Ascending aorta (tissue), 2 donors: Measurements from ENCODE around the gene KCNMA1. TPM values are rescaled to one million over a fixed set of nuclear protein-coding genes. Genes with fewer than 3 reads are reported as not detected.

Source experiments
- DNase-seq, 2 donors: peaks; one replicate each; pipeline ENCODE4 v3.0.0-alpha.2; 2019; ENCODE audit warnings: low spot score in 2 of 2
- H3K27ac ChIP-seq, 2 donors: fragments of 200-600 bp; sonication (generic); one replicate each; pipeline ENCODE4 v1.5.1; 2016 to 2017; ENCODE audit warnings: mild to moderate bottlenecking in 1 of 2
- H3K27me3 ChIP-seq: fragments of 200-600 bp; sonication (generic); one replicate; pipeline ENCODE4 v1.5.1; 2017
- H3K36me3 ChIP-seq, 2 donors: fragments of 200-600 bp; sonication (generic); one replicate each; pipeline ENCODE4 v1.5.1; 2016
- H3K4me1 ChIP-seq, 2 donors: fragments of 200-600 bp; sonication (generic); one replicate each; pipeline ENCODE4 v1.5.1; 2016 to 2017; ENCODE audit warnings: mild to moderate bottlenecking in 1 of 2
- H3K4me3 ChIP-seq, 2 donors: fragments of 200-600 bp; sonication (generic); one replicate each; pipeline ENCODE4 v1.5.1; 2016 to 2017; ENCODE audit warnings: mild to moderate bottlenecking in 1 of 2
- H3K9me3 ChIP-seq, 2 donors: fragments of 200-600 bp; sonication (generic); one replicate each; pipeline ENCODE4 v1.5.1; 2016
- intact Hi-C: fragments of 100-400 bp; cut with DNase I; formaldehyde crosslinking; loops from one replicate; pipeline ENCODE4 v1.15.1; 2023
- total RNA-seq: library from RNA; depleted of rRNA; stranded (reverse); fragments of >200 nt; gene quantifications from one replicate; pipeline ENCODE4 v1.1.0, GENCODE V29; 2016
- TF ChIP-seq, protein P1 (sequence below), 3 experiments: fragments of 200-600 bp in 2 of 3; fragments of 450-650 bp in 1 of 3; sonication (generic) in 2 of 3; IDR thresholded peaks; one replicate each; pipeline ENCODE4 v1.5.1; 2016 to 2019; ENCODE audit warnings: antibody characterized with exemption in 3 of 3, mild to moderate bottlenecking in 1 of 3, moderate library complexity in 1 of 3

The KCNMA1 gene
- total RNA-seq, 1 donor from 2014 or later: 28.6 TPM

- Histone ChIP-seq H3K4me3 (peak overlapping the region in 1 of 2 donors; percentile 36), H3K4me1 (peaks cover 0 to 43% of the 10 kb centered on the region in 2 donors), H3K36me3 (no peaks in the 10 kb centered on the region), H3K27me3 (no peaks in the 10 kb centered on the region), H3K9me3 (no peaks in the 10 kb centered on the region), H3K27ac (peak overlapping the region; percentile 79 to 86)
- intact Hi-C loops: loop anchor here (2.0 kb wide), 1 partner anchor 44 kb away; no protein-coding TSS in a partner anchor
- TF ChIP-seq, protein P1, sequence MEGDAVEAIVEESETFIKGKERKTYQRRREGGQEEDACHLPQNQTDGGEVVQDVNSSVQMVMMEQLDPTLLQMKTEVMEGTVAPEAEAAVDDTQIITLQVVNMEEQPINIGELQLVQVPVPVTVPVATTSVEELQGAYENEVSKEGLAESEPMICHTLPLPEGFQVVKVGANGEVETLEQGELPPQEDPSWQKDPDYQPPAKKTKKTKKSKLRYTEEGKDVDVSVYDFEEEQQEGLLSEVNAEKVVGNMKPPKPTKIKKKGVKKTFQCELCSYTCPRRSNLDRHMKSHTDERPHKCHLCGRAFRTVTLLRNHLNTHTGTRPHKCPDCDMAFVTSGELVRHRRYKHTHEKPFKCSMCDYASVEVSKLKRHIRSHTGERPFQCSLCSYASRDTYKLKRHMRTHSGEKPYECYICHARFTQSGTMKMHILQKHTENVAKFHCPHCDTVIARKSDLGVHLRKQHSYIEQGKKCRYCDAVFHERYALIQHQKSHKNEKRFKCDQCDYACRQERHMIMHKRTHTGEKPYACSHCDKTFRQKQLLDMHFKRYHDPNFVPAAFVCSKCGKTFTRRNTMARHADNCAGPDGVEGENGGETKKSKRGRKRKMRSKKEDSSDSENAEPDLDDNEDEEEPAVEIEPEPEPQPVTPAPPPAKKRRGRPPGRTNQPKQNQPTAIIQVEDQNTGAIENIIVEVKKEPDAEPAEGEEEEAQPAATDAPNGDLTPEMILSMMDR (IDR thresholded peaks at IDR 0.05): no peak
- no peak for DNase-seq
Observed at GRCh38 chr10:77630507-77630848, 7.1 kb downstream of the KCNMA1 start.

DNA sequence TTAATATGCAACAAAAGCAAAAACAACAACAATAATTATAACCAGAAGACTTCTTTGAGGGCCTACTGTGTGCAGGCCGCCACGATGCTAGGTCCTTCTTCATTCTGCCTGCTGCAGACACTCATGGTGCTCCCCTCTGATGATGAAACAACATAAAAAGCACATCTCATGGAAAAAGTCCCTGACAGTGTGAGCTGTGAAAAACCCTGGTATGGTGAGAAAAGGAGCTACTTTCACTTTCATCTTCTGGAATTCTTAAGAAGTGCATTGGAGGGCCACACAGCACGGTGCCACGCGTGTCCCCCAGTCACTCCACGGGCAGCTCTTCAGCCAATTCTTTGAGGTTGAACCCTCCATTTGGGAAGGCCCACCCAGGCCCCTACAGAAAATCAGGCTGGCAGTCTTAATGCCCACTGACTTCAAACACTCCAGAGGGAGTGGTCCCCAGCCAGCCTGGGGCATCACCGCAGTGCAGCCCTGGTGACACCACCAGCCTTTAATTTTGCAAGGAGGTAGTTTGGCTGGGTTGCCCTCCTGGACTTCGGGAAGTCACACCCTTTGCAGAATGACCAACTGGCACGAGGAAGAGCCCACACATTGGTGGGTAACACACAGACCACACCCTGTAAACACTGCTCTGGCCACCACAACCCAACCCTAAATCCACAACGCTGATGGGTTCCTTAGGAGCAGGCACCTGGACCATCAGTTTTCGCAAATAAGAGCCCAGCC lies 7.7 kb downstream of the KCNMA1 start:
- TF ChIP-seq, protein P1 (IDR thresholded peaks at IDR 0.05): no peak
- peak overlapping the region; percentile 79 to 86 for H3K27ac ChIP-seq
- intact Hi-C loops: loop anchor here (2.0 kb wide), 1 partner anchor 43 kb away; no protein-coding TSS in a partner anchor
- H3K27me3 ChIP-seq: no peaks in the 10 kb centered on the region
- H3K4me3 ChIP-seq: peak overlapping the region; percentile 23 to 36
- peak in 1 of 2 donors; percentile 62 for DNase-seq
- H3K4me1 ChIP-seq: peaks cover 0 to 43% of the 10 kb centered on the region in 2 donors
- H3K9me3 ChIP-seq: no peaks in the 10 kb centered on the region
- H3K36me3 ChIP-seq: no peaks in the 10 kb centered on the region

DNA sequence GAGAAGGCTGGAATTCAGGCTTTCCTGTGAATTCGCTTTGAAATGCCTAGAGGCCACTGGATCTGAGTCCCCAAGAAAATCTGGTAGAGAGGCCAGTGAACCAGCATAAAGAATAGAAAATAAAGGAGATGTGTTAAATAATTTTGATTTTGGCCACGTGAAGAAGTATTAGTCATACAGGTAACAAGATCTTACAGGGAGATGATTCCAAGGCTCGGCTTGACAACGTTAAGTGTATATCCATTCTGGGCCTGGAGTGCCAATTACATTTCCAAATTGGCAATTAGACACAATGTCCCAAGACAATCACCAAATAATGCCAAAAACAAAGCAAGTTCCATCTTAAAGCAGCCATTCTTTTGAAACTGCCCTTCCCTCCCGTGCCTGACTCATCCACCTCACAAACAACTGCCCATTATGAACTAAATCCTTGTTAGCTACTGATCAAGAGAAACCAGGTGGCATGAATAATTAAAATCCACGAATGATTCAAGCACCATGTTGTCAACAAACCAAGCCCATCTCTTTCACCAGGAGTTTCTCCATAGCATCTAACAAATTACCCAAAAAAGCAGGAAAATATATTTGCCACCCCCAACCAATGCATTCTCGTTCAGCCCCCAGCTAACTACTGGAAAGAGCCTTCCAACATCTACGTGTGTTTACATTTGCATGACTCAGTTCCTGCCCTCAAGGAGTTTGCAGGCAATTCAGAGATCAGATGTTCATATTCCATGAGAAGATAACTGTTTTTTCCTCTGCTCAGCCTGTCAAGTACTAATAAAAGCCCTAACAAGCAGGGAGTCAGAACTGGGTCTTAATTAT lies 8.5 kb downstream of the KCNMA1 start:
- no peak for DNase-seq
- Histone ChIP-seq H3K36me3 (no peaks in the 10 kb centered on the region), H3K27me3 (no peaks in the 10 kb centered on the region), H3K4me1 (peaks cover 0 to 43% of the 10 kb centered on the region in 2 donors), H3K4me3 (peak overlapping the region in 1 of 2 donors; percentile 23), H3K27ac (peak overlapping the region in 1 of 2 donors; percentile 86), H3K9me3 (no peaks in the 10 kb centered on the region)
- TF ChIP-seq, protein P1 (IDR thresholded peaks at IDR 0.05): no peak
- intact Hi-C loops: no loop called here

GRCh38 chr10:77626266-77626935 lies 11.2 kb downstream of the KCNMA1 start:
- intact Hi-C loops: no loop called here
- Histone ChIP-seq H3K27ac (peak overlapping the region in 1 of 2 donors; percentile 29), H3K4me1 (peaks cover 6 to 29% of the 10 kb centered on the region in 2 donors), H3K9me3 (no peaks in the 10 kb centered on the region), H3K36me3 (no peaks in the 10 kb centered on the region), H3K27me3 (no peaks in the 10 kb centered on the region), H3K4me3 (no peak overlapping the region)
- TF ChIP-seq, protein P1 (IDR thresholded peaks at IDR 0.05): no peak
- DNase-seq: no peak

GRCh38 chr10:77625379-77625778 lies 12.2 kb downstream of the KCNMA1 start:
- Histone ChIP-seq H3K4me3 (no peak overlapping the region), H3K9me3 (no peaks in the 10 kb centered on the region), H3K27me3 (no peaks in the 10 kb centered on the region), H3K4me1 (peaks cover 8 to 26% of the 10 kb centered on the region in 2 donors), H3K36me3 (no peaks in the 10 kb centered on the region), H3K27ac (peak overlapping the region; percentile 29 to 32)
- intact Hi-C loops: no loop called here
- no peak for DNase-seq
- TF ChIP-seq, protein P1 (IDR thresholded peaks at IDR 0.05): no peak
